ENCODE measurements around the gene HPSE2. TPM values are rescaled to one million over a fixed set of nuclear protein-coding genes. Genes with fewer than 3 reads are reported as not detected.
A peak's percentile ranks its signal among the peaks of the same experiment; 100 is the strongest.

HPSE2 gene
- total RNA-seq = 10 to 100 TPM in 1 of 5 donors, 1 to 10 TPM in 3, under 1 TPM in 1; 0.58 to 15.8 (median 4.0) TPM
- polyA plus RNA-seq = 1 to 10 TPM in 1 of 3 donors, under 1 TPM in 2; 0.61 to 2.9 (median 0.81) TPM
- long read RNA-seq, donor 1 = 0 reads
- long read RNA-seq, donor 2 = 0 reads
- long read RNA-seq, donor 3 = 0 reads
- long read RNA-seq, donor 4 = 0 reads
- long read RNA-seq, donor 5 = 0 reads
- long read RNA-seq, donor 6, partial matches to known transcripts = 0 of 1 reads
- long read RNA-seq, donor 6, other reads (novel, unspliced or antisense) = 0 of 1 reads
- long read RNA-seq, donor 7 = 0 reads
- long read RNA-seq, donor 8 = 0 reads
- long read RNA-seq, donor 9 = 0 reads
- long read RNA-seq, donor 10 = 0 reads

- intact Hi-C loops (cut with DNase I; ENCODE audit: low total_unique reads) = no loop called here
- Histone ChIP-seq H3K4me3 (peak within 1 kb of the TSS; percentile 51 to 56 (median 54)), H3K4me1 (peaks cover 14 to 50% (median 32%) of the 10 kb centered on the region in 4 donors), H3K27me3 (peaks cover 6 to 83% (median 62%) of the 10 kb centered on the region in 3 donors), H3K27ac (peak within 1 kb of the TSS in 3 of 5 donors; percentile 27 to 76 (median 71)), H3K36me3 (no peaks in the 10 kb centered on the region), H3K9me3 (no peaks in the 10 kb centered on the region)
- DNase-seq = peak in 1 of 2 donors; percentile 65
- no peak for TF ChIP-seq EP300 (IDR thresholded peaks at IDR 0.05)
- 5 to 11% (median 8%) methylated on average over 41 to 43 of the region's 43 CpGs for WGBS, 5 donors
Measured at GRCh38 chr10:99235658-99236626, at the start of gene HPSE2. TSS of gene HPSE2 (minus strand) at chr10:99235852.

- TF ChIP-seq CTCF (IDR thresholded peaks at IDR 0.05) (no peak), POLR2AphosphoS5 (IDR thresholded peaks at IDR 0.05) (no peak), POLR2A (IDR thresholded peaks at IDR 0.05) (no peak), EP300 (IDR thresholded peaks at IDR 0.05) (no peak)
- H3K27me3 ChIP-seq = peaks cover 0 to 3% (median 0%) of the 10 kb centered on the region in 3 donors
- WGBS, 5 donors = 51 to 56% (median 55%) methylated on average over 2 of the region's 2 CpGs
- no peak for DNase-seq
- intact Hi-C loops (cut with DNase I; ENCODE audit: low total_unique reads) = no loop called here
- no peaks in the 10 kb centered on the region for H3K36me3 ChIP-seq
- H3K4me3 ChIP-seq = no peak overlapping the region
- H3K27ac ChIP-seq = no peak overlapping the region
- peaks cover 0 to 14% (median 6%) of the 10 kb centered on the region in 4 donors for H3K9me3 ChIP-seq
- H3K4me1 ChIP-seq = no peaks in the 10 kb centered on the region
Measured at GRCh38 chr10:99280472-99280871, 44.8 kb upstream of the HPSE2 start.

GRCh38 chr10:99279626-99280111 lies 44.0 kb upstream of the HPSE2 start:
- peaks cover 0 to 5% (median 0%) of the 10 kb centered on the region in 3 donors for H3K27me3 ChIP-seq
- H3K27ac ChIP-seq = no peak overlapping the region
- no peaks in the 10 kb centered on the region for H3K36me3 ChIP-seq
- H3K9me3 ChIP-seq = peaks cover 0 to 14% (median 6%) of the 10 kb centered on the region in 4 donors
- 3 to 21% (median 8%) methylated on average over 1 of the region's 1 CpG for WGBS, 5 donors
- no peaks in the 10 kb centered on the region for H3K4me1 ChIP-seq
- H3K4me3 ChIP-seq = no peak overlapping the region
- DNase-seq = peak in 1 of 2 donors; percentile 87
- intact Hi-C loops (cut with DNase I; ENCODE audit: low total_unique reads) = no loop called here
- no peak for TF ChIP-seq CTCF (IDR thresholded peaks at IDR 0.05)
- TF ChIP-seq POLR2A (IDR thresholded peaks at IDR 0.05) = no peak

GRCh38 chr10:99276848-99277486 lies 41.3 kb upstream of the HPSE2 start:
- H3K36me3 ChIP-seq = no peaks in the 10 kb centered on the region
- 18 to 28% (median 21%) methylated on average over 6 of the region's 6 CpGs for WGBS, 5 donors
- no peak overlapping the region for H3K4me3 ChIP-seq
- DNase-seq = peak in 1 of 2 donors; percentile 25
- H3K27me3 ChIP-seq = peaks cover 0 to 5% (median 0%) of the 10 kb centered on the region in 3 donors
- no peaks in the 10 kb centered on the region for H3K9me3 ChIP-seq
- no peaks in the 10 kb centered on the region for H3K4me1 ChIP-seq
- no peak overlapping the region for H3K27ac ChIP-seq
- peak in 1 of 7 experiments; percentile 10 for TF ChIP-seq CTCF (IDR thresholded peaks at IDR 0.05)
- TF ChIP-seq POLR2AphosphoS5 (IDR thresholded peaks at IDR 0.05) = no peak
- intact Hi-C loops (cut with DNase I; ENCODE audit: low total_unique reads) = no loop called here
